ENCODE measurements around the gene BSX.

DNA sequence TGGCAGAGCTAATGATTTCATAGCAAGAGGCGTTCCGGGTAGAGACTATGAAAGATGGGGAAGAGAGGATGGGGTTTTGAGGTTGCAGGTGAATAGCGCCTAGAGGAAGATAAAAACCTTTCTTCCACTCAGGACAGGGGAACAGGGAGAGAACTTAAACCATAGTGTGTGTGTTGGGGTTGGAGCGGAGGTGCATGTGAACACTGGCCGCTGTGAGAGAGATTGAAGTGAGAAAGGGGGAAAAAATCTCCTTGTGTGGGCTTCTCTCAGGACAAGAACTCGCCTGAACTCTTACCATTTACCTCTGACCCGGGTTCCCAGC, 3.4 kb downstream of the BSX start:
- TF ChIP-seq EZH2 (IDR thresholded peaks at IDR 0.05; ENCODE audit: borderline replicate concordance, low read depth, low read length, severe bottlenecking): no peak
- TF ChIP-seq, protein P1, sequence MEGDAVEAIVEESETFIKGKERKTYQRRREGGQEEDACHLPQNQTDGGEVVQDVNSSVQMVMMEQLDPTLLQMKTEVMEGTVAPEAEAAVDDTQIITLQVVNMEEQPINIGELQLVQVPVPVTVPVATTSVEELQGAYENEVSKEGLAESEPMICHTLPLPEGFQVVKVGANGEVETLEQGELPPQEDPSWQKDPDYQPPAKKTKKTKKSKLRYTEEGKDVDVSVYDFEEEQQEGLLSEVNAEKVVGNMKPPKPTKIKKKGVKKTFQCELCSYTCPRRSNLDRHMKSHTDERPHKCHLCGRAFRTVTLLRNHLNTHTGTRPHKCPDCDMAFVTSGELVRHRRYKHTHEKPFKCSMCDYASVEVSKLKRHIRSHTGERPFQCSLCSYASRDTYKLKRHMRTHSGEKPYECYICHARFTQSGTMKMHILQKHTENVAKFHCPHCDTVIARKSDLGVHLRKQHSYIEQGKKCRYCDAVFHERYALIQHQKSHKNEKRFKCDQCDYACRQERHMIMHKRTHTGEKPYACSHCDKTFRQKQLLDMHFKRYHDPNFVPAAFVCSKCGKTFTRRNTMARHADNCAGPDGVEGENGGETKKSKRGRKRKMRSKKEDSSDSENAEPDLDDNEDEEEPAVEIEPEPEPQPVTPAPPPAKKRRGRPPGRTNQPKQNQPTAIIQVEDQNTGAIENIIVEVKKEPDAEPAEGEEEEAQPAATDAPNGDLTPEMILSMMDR (IDR thresholded peaks at IDR 0.05; ENCODE audit: borderline replicate concordance, extremely low read depth, low read length, poor library complexity, severe bottlenecking): no peak

All from DND-41 (cell line).